SK-N-SH treated with all-trans-retinoic acid at 6 μM for 48 hours (cell line): ENCODE measurements around the gene MBNL2.

Experiments used
- ATAC-seq: fragments of 200-7000 bp; cut with Tn5 transposase; 3 replicates; pipeline ENCODE4 v1.9.1; 2020; ENCODE audit warnings: mild to moderate bottlenecking, moderate library complexity
- ARNTL ChIP-seq: fragments of 450-650 bp; formaldehyde crosslinking; IDR thresholded peaks from 2 replicates; pipeline ENCODE4 v1.5.0; 2020; ENCODE audit warnings: low read depth, mild to moderate bottlenecking, moderate library complexity, borderline replicate concordance
- BACH2 ChIP-seq: fragments of 250-450 bp; sonication (Bioruptor Pico); IDR thresholded peaks from 2 replicates; pipeline ENCODE4 v1.9.0; 2021; ENCODE audit warnings: mild to moderate bottlenecking, borderline replicate concordance
- CSDC2 ChIP-seq: fragments of 250-450 bp; sonication (Bioruptor Pico); IDR thresholded peaks from 2 replicates; pipeline ENCODE4 v1.5.0; 2020; ENCODE audit warnings: mild to moderate bottlenecking, moderate library complexity
- CSRNP3 ChIP-seq: fragments of 250-450 bp; sonication (Bioruptor Pico); IDR thresholded peaks from 2 replicates; pipeline ENCODE4 v1.5.1; 2021; ENCODE audit warnings: mild to moderate bottlenecking, moderate library complexity
- ESRRG ChIP-seq: fragments of 250-450 bp; sonication (Bioruptor Pico); IDR thresholded peaks from 2 replicates; pipeline ENCODE4 v1.6.1; 2021; ENCODE audit warnings: mild to moderate bottlenecking
- GLIS3 ChIP-seq: fragments of 250-450 bp; sonication (Bioruptor Pico); IDR thresholded peaks from 2 replicates; pipeline ENCODE4 v1.5.0; 2020; ENCODE audit warnings: mild to moderate bottlenecking, moderate library complexity
- ISL1 ChIP-seq: fragments of 250-450 bp; sonication (Bioruptor Pico); IDR thresholded peaks from 2 replicates; pipeline ENCODE4 v2.1.2; 2022; ENCODE audit warnings: mild to moderate bottlenecking, moderate library complexity
- OSR1 ChIP-seq: fragments of 250-450 bp; sonication (Bioruptor Pico); IDR thresholded peaks from 2 replicates; pipeline ENCODE4 v1.8.0; 2022; ENCODE audit warnings: moderate library complexity, mild to moderate bottlenecking, inconsistent platforms
- POU6F1 ChIP-seq: fragments of 250-450 bp; sonication (Bioruptor Pico); IDR thresholded peaks from 2 replicates; pipeline ENCODE4 v1.8.0; 2021; ENCODE audit warnings: low read depth, mild to moderate bottlenecking, moderate library complexity, borderline replicate concordance
- RARB ChIP-seq: fragments of 250-450 bp; sonication (Bioruptor Pico); IDR thresholded peaks from 2 replicates; pipeline ENCODE4 v1.8.0; 2021; ENCODE audit warnings: mild to moderate bottlenecking, moderate library complexity
- SNAI2 ChIP-seq: fragments of 250-450 bp; sonication (Bioruptor Pico); IDR thresholded peaks from 2 replicates; pipeline ENCODE4 v1.5.0; 2020; ENCODE audit warnings: mild to moderate bottlenecking, moderate library complexity
- TCF4 ChIP-seq: fragments of 250-450 bp; sonication (Bioruptor Pico); IDR thresholded peaks from 2 replicates; pipeline ENCODE4 v1.8.0; 2021; ENCODE audit warnings: mild to moderate bottlenecking, moderate library complexity, borderline replicate concordance
- TOX ChIP-seq: fragments of 250-450 bp; sonication (Bioruptor Pico); IDR thresholded peaks from 2 replicates; pipeline ENCODE4 v1.8.0; 2021; ENCODE audit warnings: mild to moderate bottlenecking, moderate library complexity, borderline replicate concordance
- ZC3H10 ChIP-seq: fragments of 250-450 bp; sonication (Bioruptor Pico); IDR thresholded peaks from 2 replicates; pipeline ENCODE4 v1.5.1; 2021; ENCODE audit warnings: mild to moderate bottlenecking, moderate library complexity
- ZFP3 ChIP-seq: fragments of 250-450 bp; sonication (Bioruptor Pico); IDR thresholded peaks from 2 replicates; pipeline ENCODE4 v1.5.0; 2020; ENCODE audit warnings: mild to moderate bottlenecking, moderate library complexity
- ZFP30 ChIP-seq: fragments of 450-650 bp; formaldehyde crosslinking; IDR thresholded peaks from 2 replicates; pipeline ENCODE4 v1.5.0; 2022; ENCODE audit warnings: mild to moderate bottlenecking, moderate library complexity
- ZNF565 ChIP-seq: fragments of 450-650 bp; formaldehyde crosslinking; conservative IDR thresholded peaks from 2 replicates; pipeline ENCODE4 v1.5.0; 2020; ENCODE audit warnings: low read depth, mild to moderate bottlenecking, moderate library complexity
- ZNF70 ChIP-seq: fragments of 450-650 bp; formaldehyde crosslinking; IDR thresholded peaks from 2 replicates; pipeline ENCODE4 v1.5.0; 2020; ENCODE audit warnings: mild to moderate bottlenecking, moderate library complexity
- ZNF8 ChIP-seq: fragments of 450-650 bp; formaldehyde crosslinking; IDR thresholded peaks from 2 replicates; pipeline ENCODE4 v1.5.0; 2020; ENCODE audit warnings: mild to moderate bottlenecking, moderate library complexity
- TF ChIP-seq, protein P1 (sequence below): fragments of 250-450 bp; sonication (Bioruptor Pico); IDR thresholded peaks from 2 replicates; pipeline ENCODE4 v1.8.0; 2020; ENCODE audit warnings: mild to moderate bottlenecking, moderate library complexity, borderline replicate concordance
- TF ChIP-seq, protein P2 (sequence below): fragments of 250-450 bp; sonication (Bioruptor Pico); IDR thresholded peaks from 2 replicates; pipeline ENCODE4 v1.5.1; 2020; ENCODE audit warnings: low read depth, mild to moderate bottlenecking, moderate library complexity
- TF ChIP-seq, protein P3 (sequence below): fragments of 250-450 bp; sonication (Bioruptor Pico); IDR thresholded peaks from 2 replicates; pipeline ENCODE4 v1.5.0; 2020; ENCODE audit warnings: mild to moderate bottlenecking, moderate library complexity

Gene MBNL2

GRCh38 chr13:97311956-97312355 is 89.8 kb downstream of the MBNL2 start:
- ATAC-seq = no peak
- TF ChIP-seq, protein P1, sequence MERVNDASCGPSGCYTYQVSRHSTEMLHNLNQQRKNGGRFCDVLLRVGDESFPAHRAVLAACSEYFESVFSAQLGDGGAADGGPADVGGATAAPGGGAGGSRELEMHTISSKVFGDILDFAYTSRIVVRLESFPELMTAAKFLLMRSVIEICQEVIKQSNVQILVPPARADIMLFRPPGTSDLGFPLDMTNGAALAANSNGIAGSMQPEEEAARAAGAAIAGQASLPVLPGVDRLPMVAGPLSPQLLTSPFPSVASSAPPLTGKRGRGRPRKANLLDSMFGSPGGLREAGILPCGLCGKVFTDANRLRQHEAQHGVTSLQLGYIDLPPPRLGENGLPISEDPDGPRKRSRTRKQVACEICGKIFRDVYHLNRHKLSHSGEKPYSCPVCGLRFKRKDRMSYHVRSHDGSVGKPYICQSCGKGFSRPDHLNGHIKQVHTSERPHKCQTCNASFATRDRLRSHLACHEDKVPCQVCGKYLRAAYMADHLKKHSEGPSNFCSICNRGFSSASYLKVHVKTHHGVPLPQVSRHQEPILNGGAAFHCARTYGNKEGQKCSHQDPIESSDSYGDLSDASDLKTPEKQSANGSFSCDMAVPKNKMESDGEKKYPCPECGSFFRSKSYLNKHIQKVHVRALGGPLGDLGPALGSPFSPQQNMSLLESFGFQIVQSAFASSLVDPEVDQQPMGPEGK (CRISPR knock-in tag) = no peak
- TF ChIP-seq OSR1 (CRISPR knock-in tag) (no peak), BACH2 (CRISPR knock-in tag) (no peak), CSDC2 (no peak), ZNF8 (CRISPR knock-in tag) (no peak), ZNF70 (CRISPR knock-in tag) (no peak), GLIS3 (CRISPR knock-in tag) (no peak), ZC3H10 (CRISPR knock-in tag) (no peak), TOX (no peak), ARNTL (CRISPR knock-in tag) (no peak), CSRNP3 (CRISPR knock-in tag) (no peak), POU6F1 (no peak), ISL1 (no peak), SNAI2 (no peak), RARB (no peak), ZFP3 (no peak), ZFP30 (no peak)
- TF ChIP-seq, protein P2, sequence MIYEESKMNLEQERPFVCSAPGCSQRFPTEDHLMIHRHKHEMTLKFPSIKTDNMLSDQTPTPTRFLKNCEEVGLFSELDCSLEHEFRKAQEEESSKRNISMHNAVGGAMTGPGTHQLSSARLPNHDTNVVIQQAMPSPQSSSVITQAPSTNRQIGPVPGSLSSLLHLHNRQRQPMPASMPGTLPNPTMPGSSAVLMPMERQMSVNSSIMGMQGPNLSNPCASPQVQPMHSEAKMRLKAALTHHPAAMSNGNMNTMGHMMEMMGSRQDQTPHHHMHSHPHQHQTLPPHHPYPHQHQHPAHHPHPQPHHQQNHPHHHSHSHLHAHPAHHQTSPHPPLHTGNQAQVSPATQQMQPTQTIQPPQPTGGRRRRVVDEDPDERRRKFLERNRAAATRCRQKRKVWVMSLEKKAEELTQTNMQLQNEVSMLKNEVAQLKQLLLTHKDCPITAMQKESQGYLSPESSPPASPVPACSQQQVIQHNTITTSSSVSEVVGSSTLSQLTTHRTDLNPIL = no peak
- TF ChIP-seq, protein P3, sequence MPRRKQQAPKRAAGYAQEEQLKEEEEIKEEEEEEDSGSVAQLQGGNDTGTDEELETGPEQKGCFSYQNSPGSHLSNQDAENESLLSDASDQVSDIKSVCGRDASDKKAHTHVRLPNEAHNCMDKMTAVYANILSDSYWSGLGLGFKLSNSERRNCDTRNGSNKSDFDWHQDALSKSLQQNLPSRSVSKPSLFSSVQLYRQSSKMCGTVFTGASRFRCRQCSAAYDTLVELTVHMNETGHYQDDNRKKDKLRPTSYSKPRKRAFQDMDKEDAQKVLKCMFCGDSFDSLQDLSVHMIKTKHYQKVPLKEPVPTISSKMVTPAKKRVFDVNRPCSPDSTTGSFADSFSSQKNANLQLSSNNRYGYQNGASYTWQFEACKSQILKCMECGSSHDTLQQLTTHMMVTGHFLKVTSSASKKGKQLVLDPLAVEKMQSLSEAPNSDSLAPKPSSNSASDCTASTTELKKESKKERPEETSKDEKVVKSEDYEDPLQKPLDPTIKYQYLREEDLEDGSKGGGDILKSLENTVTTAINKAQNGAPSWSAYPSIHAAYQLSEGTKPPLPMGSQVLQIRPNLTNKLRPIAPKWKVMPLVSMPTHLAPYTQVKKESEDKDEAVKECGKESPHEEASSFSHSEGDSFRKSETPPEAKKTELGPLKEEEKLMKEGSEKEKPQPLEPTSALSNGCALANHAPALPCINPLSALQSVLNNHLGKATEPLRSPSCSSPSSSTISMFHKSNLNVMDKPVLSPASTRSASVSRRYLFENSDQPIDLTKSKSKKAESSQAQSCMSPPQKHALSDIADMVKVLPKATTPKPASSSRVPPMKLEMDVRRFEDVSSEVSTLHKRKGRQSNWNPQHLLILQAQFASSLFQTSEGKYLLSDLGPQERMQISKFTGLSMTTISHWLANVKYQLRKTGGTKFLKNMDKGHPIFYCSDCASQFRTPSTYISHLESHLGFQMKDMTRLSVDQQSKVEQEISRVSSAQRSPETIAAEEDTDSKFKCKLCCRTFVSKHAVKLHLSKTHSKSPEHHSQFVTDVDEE (CRISPR knock-in tag) = no peak

- ATAC-seq = no peak
These were observed 91.6 kb downstream of the MBNL2 start for GRCh38 chr13:97313551-97314260.

More at GRCh38 chr13:97313551-97314260, 91.6 kb downstream of the MBNL2 start:
- TF ChIP-seq ESRRG (CRISPR knock-in tag) = no peak
- no peak for TF ChIP-seq POU6F1
- no peak for TF ChIP-seq RARB
- TF ChIP-seq ZNF70 (CRISPR knock-in tag) = no peak
- no peak for TF ChIP-seq CSDC2
- TF ChIP-seq ZNF565 (CRISPR knock-in tag) = no peak
- TF ChIP-seq BACH2 (CRISPR knock-in tag) = no peak
- TF ChIP-seq ZFP3 = no peak
- no peak for TF ChIP-seq ZNF8 (CRISPR knock-in tag)
- TF ChIP-seq OSR1 (CRISPR knock-in tag) = no peak
- TF ChIP-seq CSRNP3 (CRISPR knock-in tag) = no peak
- TF ChIP-seq TCF4 = no peak
- no peak for TF ChIP-seq ARNTL (CRISPR knock-in tag)
- TF ChIP-seq GLIS3 (CRISPR knock-in tag) = no peak
- TF ChIP-seq, protein P3 (CRISPR knock-in tag) = no peak
